GM12878 (cell line): Measurements from ENCODE around the gene HES7. TPM values are rescaled to one million over a fixed set of nuclear protein-coding genes. Genes with fewer than 3 reads are reported as not detected.

Experiments used
- ASH2L ChIP-seq: fragments of 300-600, 200-600 bp; sonication (generic); IDR thresholded peaks from 2 replicates; pipeline ENCODE4 v1.6.1; 2017; ENCODE audit warnings: low read depth, mild to moderate bottlenecking, borderline replicate concordance
- BCL3 ChIP-seq: IDR thresholded peaks from 2 replicates; pipeline ENCODE4 v1.6.1; 2011; ENCODE audit warnings: borderline replicate concordance, low read depth, mild to moderate bottlenecking, moderate library complexity, low read length; ENCODE audit not compliant: insufficient read depth, poor library complexity, severe bottlenecking
- CBFB ChIP-seq: IDR thresholded peaks from 2 replicates; pipeline ENCODE4 v1.6.1; 2016; ENCODE audit warnings: antibody characterized with exemption, low read depth
- CBX3 ChIP-seq: fragments of 200-600 bp; sonication (generic); IDR thresholded peaks from 2 replicates; pipeline ENCODE4 v1.6.1; 2016; ENCODE audit warnings: low read depth, borderline replicate concordance
- HCFC1 ChIP-seq: fragments of 150-350 bp; IDR thresholded peaks from 2 replicates; pipeline ENCODE4 v1.6.1; 2014; ENCODE audit warnings: low read length
- HDAC6 ChIP-seq: fragments of 200-600 bp; sonication (generic); IDR thresholded peaks from one replicate; pipeline ENCODE4 v1.8.0; 2017; ENCODE audit warnings: antibody characterized with exemption; ENCODE audit not compliant: unreplicated experiment
- KAT2A ChIP-seq: conservative IDR thresholded peaks from 2 replicates; pipeline ENCODE4 v1.6.1; 2011; ENCODE audit warnings: low read depth, low read length; ENCODE audit not compliant: control insufficient read depth
- MTA2 ChIP-seq: fragments of 450-650 bp; IDR thresholded peaks from 2 replicates; pipeline ENCODE4 v1.6.1; 2016; ENCODE audit warnings: low read depth, mild to moderate bottlenecking, moderate library complexity
- MYC ChIP-seq: IDR thresholded peaks from 2 replicates; pipeline ENCODE4 v1.6.1; 2011; ENCODE audit warnings: mild to moderate bottlenecking, low read length, moderate library complexity, inconsistent platforms; ENCODE audit not compliant: insufficient read depth, insufficient replicate concordance, insufficient read length, severe bottlenecking
- NBN ChIP-seq: fragments of 450-650 bp; IDR thresholded peaks from 2 replicates; pipeline ENCODE4 v1.6.1; 2016
- STAT1 ChIP-seq: fragments of 450-650 bp; conservative IDR thresholded peaks from 2 replicates; pipeline ENCODE4 v1.6.1; 2014; ENCODE audit warnings: antibody characterized with exemption, mild to moderate bottlenecking
- TARDBP ChIP-seq: IDR thresholded peaks from 2 replicates; pipeline ENCODE4 v1.6.1; 2016; ENCODE audit warnings: borderline replicate concordance
- polyA plus RNA-seq, 11 experiments: library from polyadenylated mRNA; depleted of rRNA in 4 of 11; unstranded in 6 of 11; stranded (reverse) in 5 of 11; fragments of >200 nt; fragmentation: Nextera tagmentation in 4 of 11; fragmentation: Illumina TruSeq in 1 of 11; extraction: Ambion mirVana in 4 of 11; extraction: Trizol in 1 of 11; gene quantifications; 1 replicate in 1 of 11; 2 replicates in 10 of 11; pipeline versions ENCODE4 v1.2.1 to v1.2.3, GENCODE V29; 2011 to 2016; ENCODE audit warnings: inconsistent platforms in 2 of 11, missing spikeins in 2 of 11, low read depth in 1 of 11
- total RNA-seq, 4 experiments: library from RNA; depleted of rRNA in 3 of 4; stranded (reverse); fragments of >200 nt in 3 of 4; fragmentation: Illumina TruSeq in 1 of 4; extraction: Trizol in 1 of 4; gene quantifications; 2 replicates each; pipeline versions ENCODE4 v1.2.1 to v1.2.3, GENCODE V29; 2013 to 2021
- TF ChIP-seq, protein P1 (sequence below): fragments of 450-650 bp; IDR thresholded peaks from 2 replicates; pipeline ENCODE4 v1.6.1; 2016; ENCODE audit warnings: mild to moderate bottlenecking
- TF ChIP-seq, protein P2 (sequence below): IDR thresholded peaks from 2 replicates; pipeline ENCODE4 v1.6.1; 2012; ENCODE audit warnings: mild to moderate bottlenecking, low read depth, low read length
- TF ChIP-seq, protein P3 (sequence below): fragments of 450-650 bp; formaldehyde crosslinking; IDR thresholded peaks from 2 replicates; pipeline ENCODE4 v1.4.0; 2020; ENCODE audit warnings: mild to moderate bottlenecking, moderate library complexity
- TF ChIP-seq, protein P4 (sequence below): fragments of 450-650 bp; IDR thresholded peaks from 2 replicates; pipeline ENCODE4 v1.6.1; 2017; ENCODE audit warnings: borderline replicate concordance

HES7 gene
- total and polyA plus RNA-seq, 10 of the 15 experiments (the other 5 are each of a cell fraction or from before 2014, with no cell fraction given) = 0.07 to 1.3 (median 0.63) TPM; not detected in 4

- TF ChIP-seq, protein P1, sequence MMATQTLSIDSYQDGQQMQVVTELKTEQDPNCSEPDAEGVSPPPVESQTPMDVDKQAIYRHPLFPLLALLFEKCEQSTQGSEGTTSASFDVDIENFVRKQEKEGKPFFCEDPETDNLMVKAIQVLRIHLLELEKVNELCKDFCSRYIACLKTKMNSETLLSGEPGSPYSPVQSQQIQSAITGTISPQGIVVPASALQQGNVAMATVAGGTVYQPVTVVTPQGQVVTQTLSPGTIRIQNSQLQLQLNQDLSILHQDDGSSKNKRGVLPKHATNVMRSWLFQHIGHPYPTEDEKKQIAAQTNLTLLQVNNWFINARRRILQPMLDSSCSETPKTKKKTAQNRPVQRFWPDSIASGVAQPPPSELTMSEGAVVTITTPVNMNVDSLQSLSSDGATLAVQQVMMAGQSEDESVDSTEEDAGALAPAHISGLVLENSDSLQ = no peak
- TF ChIP-seq CBFB (no peak), TARDBP (no peak), NBN (no peak), HCFC1 (no peak), MTA2 (no peak), HDAC6 (no peak), BCL3 (no peak), MYC (no peak), STAT1 (peak; percentile 64; the same call in 1 of the 2 replicates), CBX3 (no peak), KAT2A (no peak), ASH2L (no peak)
- TF ChIP-seq, protein P2, sequence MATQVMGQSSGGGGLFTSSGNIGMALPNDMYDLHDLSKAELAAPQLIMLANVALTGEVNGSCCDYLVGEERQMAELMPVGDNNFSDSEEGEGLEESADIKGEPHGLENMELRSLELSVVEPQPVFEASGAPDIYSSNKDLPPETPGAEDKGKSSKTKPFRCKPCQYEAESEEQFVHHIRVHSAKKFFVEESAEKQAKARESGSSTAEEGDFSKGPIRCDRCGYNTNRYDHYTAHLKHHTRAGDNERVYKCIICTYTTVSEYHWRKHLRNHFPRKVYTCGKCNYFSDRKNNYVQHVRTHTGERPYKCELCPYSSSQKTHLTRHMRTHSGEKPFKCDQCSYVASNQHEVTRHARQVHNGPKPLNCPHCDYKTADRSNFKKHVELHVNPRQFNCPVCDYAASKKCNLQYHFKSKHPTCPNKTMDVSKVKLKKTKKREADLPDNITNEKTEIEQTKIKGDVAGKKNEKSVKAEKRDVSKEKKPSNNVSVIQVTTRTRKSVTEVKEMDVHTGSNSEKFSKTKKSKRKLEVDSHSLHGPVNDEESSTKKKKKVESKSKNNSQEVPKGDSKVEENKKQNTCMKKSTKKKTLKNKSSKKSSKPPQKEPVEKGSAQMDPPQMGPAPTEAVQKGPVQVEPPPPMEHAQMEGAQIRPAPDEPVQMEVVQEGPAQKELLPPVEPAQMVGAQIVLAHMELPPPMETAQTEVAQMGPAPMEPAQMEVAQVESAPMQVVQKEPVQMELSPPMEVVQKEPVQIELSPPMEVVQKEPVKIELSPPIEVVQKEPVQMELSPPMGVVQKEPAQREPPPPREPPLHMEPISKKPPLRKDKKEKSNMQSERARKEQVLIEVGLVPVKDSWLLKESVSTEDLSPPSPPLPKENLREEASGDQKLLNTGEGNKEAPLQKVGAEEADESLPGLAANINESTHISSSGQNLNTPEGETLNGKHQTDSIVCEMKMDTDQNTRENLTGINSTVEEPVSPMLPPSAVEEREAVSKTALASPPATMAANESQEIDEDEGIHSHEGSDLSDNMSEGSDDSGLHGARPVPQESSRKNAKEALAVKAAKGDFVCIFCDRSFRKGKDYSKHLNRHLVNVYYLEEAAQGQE = no peak
- TF ChIP-seq, protein P3, sequence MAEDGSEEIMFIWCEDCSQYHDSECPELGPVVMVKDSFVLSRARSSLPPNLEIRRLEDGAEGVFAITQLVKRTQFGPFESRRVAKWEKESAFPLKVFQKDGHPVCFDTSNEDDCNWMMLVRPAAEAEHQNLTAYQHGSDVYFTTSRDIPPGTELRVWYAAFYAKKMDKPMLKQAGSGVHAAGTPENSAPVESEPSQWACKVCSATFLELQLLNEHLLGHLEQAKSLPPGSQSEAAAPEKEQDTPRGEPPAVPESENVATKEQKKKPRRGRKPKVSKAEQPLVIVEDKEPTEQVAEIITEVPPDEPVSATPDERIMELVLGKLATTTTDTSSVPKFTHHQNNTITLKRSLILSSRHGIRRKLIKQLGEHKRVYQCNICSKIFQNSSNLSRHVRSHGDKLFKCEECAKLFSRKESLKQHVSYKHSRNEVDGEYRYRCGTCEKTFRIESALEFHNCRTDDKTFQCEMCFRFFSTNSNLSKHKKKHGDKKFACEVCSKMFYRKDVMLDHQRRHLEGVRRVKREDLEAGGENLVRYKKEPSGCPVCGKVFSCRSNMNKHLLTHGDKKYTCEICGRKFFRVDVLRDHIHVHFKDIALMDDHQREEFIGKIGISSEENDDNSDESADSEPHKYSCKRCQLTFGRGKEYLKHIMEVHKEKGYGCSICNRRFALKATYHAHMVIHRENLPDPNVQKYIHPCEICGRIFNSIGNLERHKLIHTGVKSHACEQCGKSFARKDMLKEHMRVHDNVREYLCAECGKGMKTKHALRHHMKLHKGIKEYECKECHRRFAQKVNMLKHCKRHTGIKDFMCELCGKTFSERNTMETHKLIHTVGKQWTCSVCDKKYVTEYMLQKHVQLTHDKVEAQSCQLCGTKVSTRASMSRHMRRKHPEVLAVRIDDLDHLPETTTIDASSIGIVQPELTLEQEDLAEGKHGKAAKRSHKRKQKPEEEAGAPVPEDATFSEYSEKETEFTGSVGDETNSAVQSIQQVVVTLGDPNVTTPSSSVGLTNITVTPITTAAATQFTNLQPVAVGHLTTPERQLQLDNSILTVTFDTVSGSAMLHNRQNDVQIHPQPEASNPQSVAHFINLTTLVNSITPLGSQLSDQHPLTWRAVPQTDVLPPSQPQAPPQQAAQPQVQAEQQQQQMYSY = no peak
- TF ChIP-seq, protein P4, sequence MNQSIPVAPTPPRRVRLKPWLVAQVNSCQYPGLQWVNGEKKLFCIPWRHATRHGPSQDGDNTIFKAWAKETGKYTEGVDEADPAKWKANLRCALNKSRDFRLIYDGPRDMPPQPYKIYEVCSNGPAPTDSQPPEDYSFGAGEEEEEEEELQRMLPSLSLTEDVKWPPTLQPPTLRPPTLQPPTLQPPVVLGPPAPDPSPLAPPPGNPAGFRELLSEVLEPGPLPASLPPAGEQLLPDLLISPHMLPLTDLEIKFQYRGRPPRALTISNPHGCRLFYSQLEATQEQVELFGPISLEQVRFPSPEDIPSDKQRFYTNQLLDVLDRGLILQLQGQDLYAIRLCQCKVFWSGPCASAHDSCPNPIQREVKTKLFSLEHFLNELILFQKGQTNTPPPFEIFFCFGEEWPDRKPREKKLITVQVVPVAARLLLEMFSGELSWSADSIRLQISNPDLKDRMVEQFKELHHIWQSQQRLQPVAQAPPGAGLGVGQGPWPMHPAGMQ = no peak
Measured at GRCh38 chr17:8162233-8162996, 38.5 kb upstream of the HES7 start, which contains the start of gene VAMP2 (continued).
